Endothelial cell of umbilical vein (primary cell): Measurements from ENCODE around the gene REL. TPM values are rescaled to one million over a fixed set of nuclear protein-coding genes. Genes with fewer than 3 reads are reported as not detected.

ENCODE experiments used
- BruUV-seq: library from RNA; stranded (reverse); fragments of 400-500 nt; replicated peaks from 2 replicates; lab custom pipeline; 2021; lab: Mats Ljungman, UMichigan
- CTCF ChIA-PET: fragments of 300-600, 350-600 bp; sonication (Branson Sonifier 250); formaldehyde crosslinking; loops from one replicate; lab custom pipeline; 2021; ENCODE audit warnings: antibody characterized with exemption, inconsistent platforms; lab: Charles Lee
- POLR2A ChIA-PET: fragments of 300-600, 350-600 bp; sonication (Branson Sonifier 250); formaldehyde crosslinking; loops from one replicate; lab custom pipeline; 2021; ENCODE audit warnings: antibody characterized with exemption, inconsistent platforms; lab: Charles Lee
- DNase-seq: peaks from one replicate; pipeline ENCODE4 v3.0.0-alpha.2; 2011; ENCODE audit warnings: low read depth, low spot score
- FAIRE-seq: peaks from 2 replicates; lab custom pipeline; 2011; peaks lifted over from hg19 to GRCh38; lab: Jason Lieb, UNC
- H2AFZ ChIP-seq: 2 replicates; pipeline ENCODE4 v1.6.0; 2012; ENCODE audit warnings: low read depth, low read length, control low read depth, inconsistent platforms
- H3K27ac ChIP-seq: 2 replicates; pipeline ENCODE4 v1.5.1; 2011; ENCODE audit warnings: low read depth, mild to moderate bottlenecking, control low read depth, low read length, moderate library complexity; ENCODE audit not compliant: insufficient read depth
- H3K27me3 ChIP-seq, 2 experiments: 2 replicates each; pipeline versions ENCODE4 v1.6.0 to v1.6.1; 2011; ENCODE audit warnings: low read length in 2 of 2, mixed read lengths in 1 of 2; ENCODE audit not compliant: control insufficient read depth in 2 of 2, insufficient read depth in 2 of 2
- H3K36me3 ChIP-seq, 2 experiments: 2 replicates in 1 of 2; 3 replicates in 1 of 2; pipeline ENCODE4 v1.5.1; 2011; ENCODE audit warnings: low read length in 2 of 2, mild to moderate bottlenecking in 1 of 2, moderate library complexity in 1 of 2; ENCODE audit not compliant: control insufficient read depth in 2 of 2, insufficient read depth in 2 of 2; ENCODE audit errors: extremely low read depth in 1 of 2
- H3K4me1 ChIP-seq: 3 replicates; pipeline ENCODE4 v1.5.1; 2011; ENCODE audit warnings: mild to moderate bottlenecking, low read length; ENCODE audit not compliant: control insufficient read depth, insufficient read depth; ENCODE audit errors: extremely low read depth
- H3K4me2 ChIP-seq: 2 replicates; pipeline ENCODE4 v1.6.1; 2011; ENCODE audit warnings: low read length, control low read depth, mixed read lengths; ENCODE audit not compliant: insufficient read depth
- H3K4me3 ChIP-seq, 3 experiments: fragments of 200-600 bp in 1 of 3; sonication (generic), shearing (Covaris generic) in 1 of 3; replicated peaks in 1 of 3; 2 replicates each; pipeline ENCODE4 v1.5.1; 2011 to 2016; ENCODE audit warnings: control low read depth in 3 of 3, low read length in 3 of 3, mild to moderate bottlenecking in 2 of 3, inconsistent platforms in 1 of 3, low read depth in 1 of 3, moderate library complexity in 1 of 3; ENCODE audit not compliant: insufficient read depth in 1 of 3
- H3K79me2 ChIP-seq: 2 replicates; pipeline ENCODE4 v1.6.0; 2012; ENCODE audit warnings: low read length, inconsistent platforms; ENCODE audit not compliant: control insufficient read depth, insufficient read depth
- H3K9ac ChIP-seq: replicated peaks from 2 replicates; pipeline ENCODE3; 2011; ENCODE audit warnings: low read length, control low read depth; ENCODE audit not compliant: insufficient read depth; ENCODE audit errors: extremely low read depth
- H3K9me1 ChIP-seq: replicated peaks from 3 replicates; pipeline ENCODE4 v1.6.0; 2011; ENCODE audit warnings: mild to moderate bottlenecking, low read length; ENCODE audit not compliant: control insufficient read depth, insufficient read depth; ENCODE audit errors: extremely low read depth
- H3K9me3 ChIP-seq: replicated peaks from 2 replicates; pipeline ENCODE4 v1.5.1; 2012; ENCODE audit warnings: low read length, inconsistent platforms; ENCODE audit not compliant: control insufficient read depth, insufficient read depth
- H4K20me1 ChIP-seq: replicated peaks from 2 replicates; pipeline ENCODE3; 2011; ENCODE audit warnings: mild to moderate bottlenecking, low read length; ENCODE audit not compliant: control insufficient read depth, insufficient read depth; ENCODE audit errors: extremely low read depth
- EZH2 ChIP-seq: IDR thresholded peaks from 2 replicates; pipeline ENCODE4 v1.6.1; 2012; ENCODE audit warnings: borderline replicate concordance, low read depth, mild to moderate bottlenecking, moderate library complexity, low read length, inconsistent platforms; ENCODE audit not compliant: severe bottlenecking
- FOS ChIP-seq: IDR thresholded peaks from 2 replicates; pipeline ENCODE4 v1.6.1; 2011; ENCODE audit warnings: mild to moderate bottlenecking, low read length, moderate library complexity, borderline replicate concordance; ENCODE audit not compliant: insufficient read depth
- GATA2 ChIP-seq: IDR thresholded peaks from 2 replicates; pipeline ENCODE4 v1.7.0; 2011; ENCODE audit warnings: low read depth, mild to moderate bottlenecking, moderate library complexity, mixed read lengths, low read length; ENCODE audit not compliant: insufficient read length, insufficient read depth
- JUN ChIP-seq: IDR thresholded peaks from 2 replicates; pipeline ENCODE4 v1.6.1; 2011; ENCODE audit warnings: borderline replicate concordance, low read depth; ENCODE audit not compliant: insufficient read length, insufficient read depth
- MYC ChIP-seq: IDR thresholded peaks from one replicate; pipeline ENCODE4 v1.6.1; 2011; ENCODE audit warnings: mild to moderate bottlenecking, low read depth, low read length
- POLR2A ChIP-seq: IDR thresholded peaks from 2 replicates; pipeline ENCODE4 v1.6.1; 2012; ENCODE audit warnings: low read depth, mild to moderate bottlenecking, control low read depth, low read length
- POLR2AphosphoS5 ChIP-seq: IDR thresholded peaks from 2 replicates; pipeline ENCODE4 v1.6.1; 2012; ENCODE audit warnings: low read depth, mild to moderate bottlenecking, control low read depth, low read length, moderate library complexity; ENCODE audit not compliant: insufficient read depth
- dilution Hi-C: fragments of 300-500 bp; cut with MboI; formaldehyde crosslinking; loops from one replicate; pipeline ENCODE4 v1.15.0; 2019; ENCODE audit warnings: low sequenced_read_pairs; ENCODE audit not compliant: extremely low pct_ligation_motif_present
- intact Hi-C: fragments of 100-400 bp; cut with micrococcal nuclease; formaldehyde crosslinking; loops from one replicate; pipeline ENCODE4 v1.10.0; 2022
- polyA plus RNA-seq, 4 experiments: library from polyadenylated mRNA; depleted of rRNA in 3 of 4; stranded (reverse) in 3 of 4; unstranded in 1 of 4; fragments of >200 nt; gene quantifications; 2 replicates each; pipeline versions ENCODE4 v1.2.1 to v1.2.3, GENCODE V29; 2011 to 2012; ENCODE audit warnings: missing spikeins in 1 of 4
- total RNA-seq: library from RNA; stranded (reverse); gene quantifications from 2 replicates; pipeline ENCODE4 v1.2.3, GENCODE V29; 2021
- TF ChIP-seq, protein P1 (sequence below): IDR thresholded peaks from 2 replicates; pipeline ENCODE4 v1.6.1; 2011; ENCODE audit not compliant: insufficient read depth, insufficient read length
- TF ChIP-seq, protein P2 (sequence below), 2 donors: IDR thresholded peaks; 1 replicate in 1 of 2; 2 replicates in 1 of 2; pipeline ENCODE4 v1.5.1; 2011; ENCODE audit warnings: low read length in 2 of 2, mild to moderate bottlenecking in 2 of 2, moderate library complexity in 2 of 2, control low read depth in 1 of 2, inconsistent platforms in 1 of 2, low read depth in 1 of 2; ENCODE audit not compliant: insufficient read depth in 1 of 2; ENCODE audit errors: extremely low read depth in 1 of 2

Gene REL
- total and polyA plus RNA-seq, 2 donors (not counting 3 experiments of a cell fraction or from before 2014, with no cell fraction given) = 3.5 to 12.8 TPM

DNA sequence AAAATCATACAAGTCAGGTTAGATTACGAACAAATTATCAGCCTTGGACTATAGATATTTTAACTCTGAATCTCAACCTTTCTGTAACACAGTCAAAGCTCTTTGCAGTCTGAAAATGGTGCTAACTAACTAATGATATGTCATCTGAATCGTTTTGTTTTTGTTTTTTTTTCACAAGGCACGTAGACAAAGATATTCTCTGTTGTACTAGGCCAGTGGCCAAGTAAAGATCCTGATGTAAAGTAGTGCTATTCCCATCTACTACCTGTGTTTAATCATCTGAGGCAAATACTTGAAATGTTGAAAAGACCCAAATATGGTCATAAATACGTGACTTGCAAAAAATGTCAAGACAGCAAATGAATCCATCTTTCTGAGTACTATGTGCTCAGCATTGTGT is 65.7 kb downstream of the REL start:
- no peaks in the 10 kb centered on the region for H3K27me3 ChIP-seq
- TF ChIP-seq POLR2A (no peak), MYC (no peak), EZH2 (no peak), GATA2 (no peak), JUN (no peak), FOS (no peak), POLR2AphosphoS5 (no peak)
- TF ChIP-seq, protein P1, sequence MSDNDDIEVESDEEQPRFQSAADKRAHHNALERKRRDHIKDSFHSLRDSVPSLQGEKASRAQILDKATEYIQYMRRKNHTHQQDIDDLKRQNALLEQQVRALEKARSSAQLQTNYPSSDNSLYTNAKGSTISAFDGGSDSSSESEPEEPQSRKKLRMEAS = no peak
- TF ChIP-seq, protein P2, sequence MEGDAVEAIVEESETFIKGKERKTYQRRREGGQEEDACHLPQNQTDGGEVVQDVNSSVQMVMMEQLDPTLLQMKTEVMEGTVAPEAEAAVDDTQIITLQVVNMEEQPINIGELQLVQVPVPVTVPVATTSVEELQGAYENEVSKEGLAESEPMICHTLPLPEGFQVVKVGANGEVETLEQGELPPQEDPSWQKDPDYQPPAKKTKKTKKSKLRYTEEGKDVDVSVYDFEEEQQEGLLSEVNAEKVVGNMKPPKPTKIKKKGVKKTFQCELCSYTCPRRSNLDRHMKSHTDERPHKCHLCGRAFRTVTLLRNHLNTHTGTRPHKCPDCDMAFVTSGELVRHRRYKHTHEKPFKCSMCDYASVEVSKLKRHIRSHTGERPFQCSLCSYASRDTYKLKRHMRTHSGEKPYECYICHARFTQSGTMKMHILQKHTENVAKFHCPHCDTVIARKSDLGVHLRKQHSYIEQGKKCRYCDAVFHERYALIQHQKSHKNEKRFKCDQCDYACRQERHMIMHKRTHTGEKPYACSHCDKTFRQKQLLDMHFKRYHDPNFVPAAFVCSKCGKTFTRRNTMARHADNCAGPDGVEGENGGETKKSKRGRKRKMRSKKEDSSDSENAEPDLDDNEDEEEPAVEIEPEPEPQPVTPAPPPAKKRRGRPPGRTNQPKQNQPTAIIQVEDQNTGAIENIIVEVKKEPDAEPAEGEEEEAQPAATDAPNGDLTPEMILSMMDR (IDR thresholded peaks at IDR 0.05; ENCODE audit: extremely low read depth in 1 of 2, insufficient read depth in 1 of 2, low read depth in 1 of 2, low read length in 2 of 2) = no peak
- FAIRE-seq (no peak), DNase-seq (peak; percentile 8)
- intact Hi-C loops (no loop called here), dilution Hi-C loops (no loop called here)
- H2AFZ ChIP-seq = no peak overlapping the region
- no peak overlapping the region for H3K27ac ChIP-seq
- H3K4me3 ChIP-seq = no peak overlapping the region
- H3K9me3 ChIP-seq = no peaks in the 10 kb centered on the region
- H3K4me2 ChIP-seq = no peak overlapping the region
- BruUV-seq = no TSS peak
- ChIA-PET POLR2A (no interaction called here), CTCF (interaction anchor here (3.3 kb wide), 1 partner anchor 52 kb away, joined by 12 read pairs; no protein-coding TSS in a partner anchor)
- no peaks in the 10 kb centered on the region for H3K36me3 ChIP-seq
- H3K9me1 ChIP-seq = no peaks in the 10 kb centered on the region
- no peaks in the 10 kb centered on the region for H3K4me1 ChIP-seq
- H3K9ac ChIP-seq = no peak overlapping the region
- no peaks in the 10 kb centered on the region for H3K79me2 ChIP-seq
- no peaks in the 10 kb centered on the region for H4K20me1 ChIP-seq
